GM21825 (cell line): ENCODE results near the gene SELPLG.
"Not testable (repeated sequence)": the region's sequence is repeated elsewhere in the genome, so short reads cannot be mapped to it uniquely, and the experiment has no call there.

Source experiments
- ATAC-seq: cut with Tn5 transposase; IDR thresholded peaks from one replicate; pipeline ENCODE4 v1.9.1; 2021; ENCODE audit warnings: mild to moderate bottlenecking, moderate library complexity; ENCODE audit not compliant: unreplicated experiment

SELPLG gene

DNA sequence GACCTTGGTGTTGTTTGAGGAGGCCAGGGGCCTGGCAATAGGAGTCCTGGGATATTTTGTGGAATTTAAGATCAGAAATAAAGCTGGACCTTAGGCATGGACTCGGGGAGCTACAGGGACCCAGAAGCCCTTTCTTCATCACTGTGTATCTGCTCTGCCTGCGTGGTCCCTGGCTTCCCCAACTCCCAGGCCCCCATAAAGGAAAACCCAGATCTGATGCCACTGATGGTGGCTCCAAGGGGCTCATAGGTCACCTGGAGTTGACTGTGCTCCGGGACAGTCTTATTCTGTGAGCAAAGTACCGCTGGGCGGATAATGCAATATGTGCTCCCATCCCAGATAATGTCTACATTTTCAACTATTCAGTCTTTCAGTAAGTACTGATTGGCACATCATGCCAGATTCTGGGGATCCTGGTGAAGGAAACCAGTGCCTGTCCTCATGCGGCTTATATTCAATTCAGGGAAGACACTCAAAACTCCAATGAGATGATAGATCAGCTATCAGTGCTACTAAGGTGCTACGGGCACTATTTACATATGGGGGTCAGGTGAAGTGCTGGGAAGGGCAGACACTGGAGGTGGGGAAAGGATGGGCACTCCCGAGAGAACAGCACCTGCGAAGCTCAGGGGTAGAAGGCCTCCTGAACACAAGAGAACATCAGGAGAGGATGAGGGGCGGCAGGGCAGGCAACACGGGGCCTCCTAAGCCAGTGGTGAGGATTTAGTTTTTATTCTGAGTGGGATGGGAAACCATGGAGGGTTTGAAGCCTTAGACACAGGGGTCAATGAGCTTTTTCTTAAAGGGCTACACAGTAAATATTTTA, 5.5 kb upstream of the SELPLG start:
- no peak for ATAC-seq

DNA sequence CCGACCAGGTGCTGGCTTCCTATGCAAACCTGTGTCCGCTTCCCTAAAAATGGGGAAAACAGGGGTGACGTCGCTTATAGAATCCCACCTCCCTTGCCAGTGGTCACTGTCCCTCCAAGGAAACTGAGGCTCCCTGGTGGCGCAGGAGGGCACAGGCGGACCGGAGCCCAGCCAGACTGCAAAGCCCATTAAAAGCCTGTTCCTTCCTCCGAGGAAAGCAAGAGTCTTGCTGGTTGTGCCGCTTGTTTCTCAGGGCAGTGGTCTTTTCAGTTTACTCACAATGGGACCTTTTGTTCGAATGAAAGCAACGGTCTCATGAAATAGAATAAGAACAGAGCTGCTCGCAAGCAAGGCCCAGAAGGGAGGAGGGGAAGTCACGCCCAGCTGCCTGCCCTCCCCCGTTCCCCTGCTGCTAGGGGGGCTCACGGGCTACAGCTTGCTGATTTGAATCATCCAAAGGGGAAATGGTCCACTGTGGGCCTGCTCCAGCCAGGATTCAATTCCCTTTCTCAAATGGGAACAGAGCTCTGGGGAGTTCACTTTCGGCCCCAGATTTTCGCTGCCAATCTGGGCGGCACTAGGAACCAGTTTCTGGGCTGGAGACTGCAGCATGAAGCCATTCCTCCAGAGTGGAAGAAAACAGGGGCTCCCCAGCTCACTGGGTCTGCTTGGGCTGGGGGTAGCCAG, 4.6 kb upstream of the SELPLG start:
- no peak for ATAC-seq

DNA sequence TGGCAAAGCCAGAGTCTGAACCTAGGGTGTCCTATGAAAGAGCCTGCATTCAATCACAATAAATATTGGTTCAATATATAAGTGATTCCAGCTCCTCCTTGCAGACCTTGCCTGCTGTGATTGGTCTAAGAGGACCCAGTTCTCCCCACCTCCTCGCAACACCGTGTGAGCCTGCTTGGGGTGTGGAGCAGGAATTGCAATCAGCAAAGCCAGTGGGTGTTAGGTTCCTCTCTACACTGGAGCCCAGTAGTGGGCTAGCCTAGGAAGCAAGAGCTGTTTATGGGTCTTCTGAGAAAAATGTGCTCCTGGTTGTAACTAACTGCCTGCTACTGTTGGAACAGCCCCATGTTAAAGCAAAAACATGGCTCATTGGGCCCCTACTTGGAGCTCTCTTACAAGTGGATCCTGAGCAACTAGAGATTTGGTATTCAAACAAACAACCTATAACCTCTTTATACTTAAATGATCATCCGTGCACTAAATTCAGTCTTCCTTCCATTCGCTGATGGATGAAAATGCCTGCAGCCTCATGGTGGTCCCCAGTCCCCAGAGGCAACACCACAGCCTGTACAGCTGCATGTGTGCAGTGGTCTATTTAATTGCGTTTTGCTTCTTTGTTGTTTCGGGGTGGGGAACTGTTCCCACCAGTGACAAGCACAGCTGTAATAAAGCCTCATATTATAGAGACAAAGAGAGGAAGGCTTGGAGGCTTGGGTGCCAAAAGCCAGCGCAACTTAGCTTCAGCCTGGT, 3.7 kb upstream of the SELPLG start:
- no peak for ATAC-seq

DNA sequence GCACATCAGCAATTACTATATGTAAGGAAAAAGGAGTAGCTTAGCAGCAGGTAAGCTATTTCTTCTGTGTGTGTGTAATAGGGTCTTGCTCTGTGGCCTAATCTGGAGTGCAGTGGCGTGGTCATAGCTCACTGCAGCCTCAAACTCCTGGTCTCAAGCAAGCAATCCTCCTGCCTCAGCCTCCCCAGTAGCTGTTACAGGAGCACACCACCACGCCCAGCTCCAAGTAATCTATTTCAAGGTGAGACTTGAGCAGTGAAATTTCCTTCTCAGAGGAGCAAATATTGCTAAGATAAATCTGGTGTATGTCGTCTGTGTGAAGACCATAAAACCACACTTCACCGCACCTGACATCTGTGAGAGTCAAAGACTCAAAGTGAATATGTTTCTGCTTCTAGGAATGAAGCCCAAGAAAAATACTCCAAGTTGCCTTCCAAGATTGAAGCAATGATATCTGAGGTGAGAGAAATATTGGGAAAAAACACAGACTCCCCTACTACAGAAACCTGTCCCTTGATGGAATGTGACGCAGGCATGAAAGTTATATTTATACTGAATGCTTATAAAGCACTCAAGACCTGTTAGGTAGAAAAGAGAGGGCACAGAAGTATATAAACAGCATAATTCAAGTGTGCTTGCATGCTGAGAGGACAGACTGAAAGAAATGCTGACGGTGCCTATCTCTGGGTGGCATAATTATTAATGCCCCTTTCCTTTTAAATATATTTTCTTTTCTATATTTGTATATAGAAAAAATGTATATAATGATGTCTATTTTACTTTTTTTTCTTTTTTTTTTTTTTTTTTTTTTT, 2.5 kb upstream of the SELPLG start:
- ATAC-seq, result no peak

DNA sequence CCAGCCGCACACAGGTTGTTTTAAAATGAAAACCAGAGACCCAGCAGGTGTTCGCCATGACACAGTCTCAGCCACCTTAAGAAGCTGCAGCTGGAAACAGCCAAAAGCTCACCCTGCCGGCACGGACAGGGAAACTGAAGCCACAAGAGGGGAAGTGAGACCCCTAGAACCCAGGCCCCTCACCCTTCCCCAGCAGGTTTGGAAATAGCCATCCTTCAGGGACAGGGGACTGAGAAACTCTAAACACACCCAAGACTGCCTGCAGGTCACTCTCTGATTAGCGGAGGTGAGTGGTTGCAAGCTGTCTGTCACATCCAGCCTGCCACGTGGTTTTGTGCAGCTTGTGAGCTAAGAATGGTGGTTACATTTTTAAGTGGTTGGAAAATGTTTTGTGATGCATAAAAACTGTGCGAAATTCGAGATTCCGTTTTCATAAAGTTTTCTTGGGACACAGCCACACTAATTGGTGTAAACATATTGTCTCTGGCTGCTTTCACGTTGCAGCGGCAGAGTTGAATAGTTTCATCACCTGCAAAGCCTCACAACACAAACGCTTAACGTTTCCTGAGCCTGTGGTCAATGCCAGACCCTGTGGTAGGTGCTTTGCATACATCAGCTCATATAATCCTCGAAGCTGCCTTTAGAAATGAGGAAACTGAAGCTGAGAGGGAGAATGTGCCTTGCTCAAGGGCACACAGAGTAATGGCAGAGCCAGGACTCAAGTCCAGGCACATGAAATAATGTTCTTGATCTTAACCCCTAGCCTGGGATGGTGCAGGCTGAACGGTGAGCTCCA, 1.7 kb upstream of the SELPLG start:
- peak; percentile 50 for ATAC-seq

DNA sequence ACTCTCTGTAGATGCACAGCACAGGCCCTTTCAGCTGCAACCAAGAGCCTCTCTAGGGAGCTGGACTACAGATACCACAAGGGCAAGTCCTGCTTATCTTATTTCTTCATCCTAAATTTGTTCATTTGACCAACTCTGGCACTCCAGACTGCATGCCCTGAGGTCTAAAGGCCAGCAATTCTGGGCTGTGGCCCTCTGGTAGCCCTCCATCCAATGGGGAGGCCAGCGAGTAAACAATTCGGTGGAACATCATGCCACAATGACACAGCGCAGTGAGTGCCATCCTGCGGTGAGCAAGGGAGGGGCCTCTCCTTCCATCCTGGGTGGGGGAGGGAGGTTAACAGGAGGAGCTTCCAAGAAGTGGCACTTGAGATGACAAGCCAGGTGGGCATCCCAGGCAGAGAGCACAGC, 652 bp upstream of the SELPLG start:
- no peak for ATAC-seq

DNA sequence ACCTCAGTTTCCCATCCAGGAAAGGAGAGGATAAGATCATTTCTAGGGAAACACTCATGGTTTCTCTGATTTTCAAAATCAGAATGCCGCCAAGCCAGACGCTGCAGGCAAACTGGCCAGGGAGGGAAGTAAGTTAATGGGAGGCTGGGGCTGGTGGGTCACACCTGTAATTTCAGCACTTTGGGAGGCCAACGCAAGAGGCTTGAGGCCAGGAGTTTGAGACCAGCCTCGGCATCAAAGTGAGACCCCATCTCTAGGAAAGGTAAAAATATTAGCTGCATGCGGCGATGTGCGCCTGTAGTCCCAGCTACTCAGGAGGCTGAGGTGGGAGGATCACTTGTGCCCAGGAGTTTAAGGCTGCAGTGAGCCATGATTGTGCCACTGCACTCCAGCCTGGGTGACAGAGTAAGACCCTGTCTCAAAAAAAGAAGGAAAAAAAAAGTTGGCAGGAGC, 587 bp downstream of the SELPLG start:
- no peak for ATAC-seq

DNA sequence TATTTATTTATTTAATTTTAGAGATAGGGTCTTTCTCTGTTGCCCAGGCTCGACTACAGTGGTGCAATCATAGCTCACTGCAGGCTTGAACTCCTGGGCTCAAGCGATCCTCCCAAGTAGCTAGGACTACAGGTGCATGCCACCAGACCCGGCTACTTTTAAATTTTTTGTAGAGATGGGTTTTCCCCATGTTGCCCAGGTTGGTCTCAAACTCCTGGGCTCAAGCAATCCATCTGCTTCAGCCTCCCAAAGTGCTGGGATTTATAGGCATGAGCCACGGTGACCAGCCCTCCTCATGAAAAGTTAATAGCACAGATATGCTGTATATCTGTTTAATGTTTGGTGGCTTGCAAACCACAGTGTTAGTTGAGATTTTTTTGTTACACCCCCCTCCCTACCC, 2.4 kb downstream of the SELPLG start:
- ATAC-seq, result not testable (repeated sequence)

DNA sequence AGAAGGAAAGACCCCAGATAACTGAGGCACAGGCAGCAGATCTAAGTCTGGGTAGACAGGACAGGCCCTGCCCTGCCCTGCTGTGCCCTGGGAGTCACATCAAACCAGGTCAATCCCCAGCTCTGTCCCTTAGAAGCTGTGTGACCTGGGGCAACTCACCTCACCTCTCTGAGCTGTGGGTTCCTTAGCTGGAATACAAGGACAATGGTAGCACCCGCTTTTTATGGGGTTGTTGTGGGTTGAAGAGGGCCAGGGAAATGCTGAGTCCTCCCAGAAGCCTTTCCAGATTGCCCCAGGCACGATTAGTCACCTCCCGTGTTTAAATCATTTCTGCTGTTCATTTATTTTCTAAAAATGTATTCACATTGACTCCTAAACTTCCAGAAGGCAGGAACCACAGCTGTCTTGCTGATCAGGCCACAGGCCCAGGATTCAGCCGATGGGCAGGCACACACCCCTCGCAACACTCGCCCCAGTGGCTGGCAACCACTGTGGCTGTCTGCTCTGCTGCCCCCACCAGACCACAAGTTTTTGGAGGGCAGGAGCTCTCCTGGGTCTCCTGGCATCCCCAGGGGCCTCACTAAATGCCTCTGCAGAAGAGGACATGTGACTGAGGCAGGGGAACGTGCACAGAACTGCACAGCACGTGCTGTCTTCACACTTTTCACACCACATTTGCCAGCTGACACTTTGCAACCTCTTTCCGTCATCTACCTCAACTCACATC, 3.0 kb downstream of the SELPLG start:
- no peak for ATAC-seq

DNA sequence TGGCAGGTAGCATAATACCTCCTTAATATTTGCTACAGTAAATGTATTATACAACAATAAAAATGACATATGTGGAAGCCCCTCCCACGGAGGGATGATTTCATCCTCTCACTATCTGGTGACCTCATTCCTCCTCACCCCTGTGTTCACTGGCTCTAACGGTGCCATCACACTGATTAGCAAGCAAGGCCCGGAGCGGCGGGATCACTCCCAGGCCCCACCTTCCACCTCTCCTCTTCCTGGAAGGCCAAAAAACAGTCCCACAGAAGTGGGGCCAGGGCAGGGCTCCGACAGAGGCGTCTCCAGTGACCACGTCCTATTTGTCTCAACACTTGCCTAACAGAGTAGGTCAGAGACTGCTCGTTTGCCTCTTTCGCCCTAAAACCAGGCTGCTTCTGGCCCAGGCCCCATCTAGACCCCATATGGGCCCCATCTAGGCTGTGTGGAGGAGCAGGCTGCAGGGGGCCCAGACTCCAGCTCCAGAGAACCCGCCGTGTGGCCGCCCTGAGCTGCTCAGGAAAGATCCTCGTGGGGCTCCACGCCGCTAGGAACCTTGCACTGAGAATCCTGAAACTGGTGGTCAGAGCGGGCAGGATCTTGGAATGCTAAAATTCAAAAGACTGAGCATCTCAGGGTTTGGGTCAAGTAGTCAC, 3.7 kb downstream of the SELPLG start:
- ATAC-seq, result no peak

DNA sequence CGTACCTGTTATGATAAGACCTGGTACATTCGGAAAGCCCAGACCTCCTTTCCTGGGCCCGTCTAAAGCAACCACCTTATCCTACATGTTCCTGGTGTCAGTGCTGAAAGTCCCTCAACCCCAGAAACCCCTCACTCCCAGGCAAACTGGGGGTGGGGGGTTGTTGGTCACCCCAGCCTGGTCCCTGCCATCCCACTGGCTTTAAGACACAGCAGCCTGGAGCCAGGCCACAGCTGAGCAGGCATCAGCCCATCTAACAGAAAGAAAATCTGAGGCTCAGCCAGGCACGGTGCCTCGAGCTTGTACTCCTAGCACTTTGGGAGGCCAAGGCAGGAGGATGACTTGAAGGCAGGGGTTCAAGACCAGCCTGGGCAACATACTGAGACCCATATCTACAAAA, 4.5 kb downstream of the SELPLG start:
- ATAC-seq, result no peak

DNA sequence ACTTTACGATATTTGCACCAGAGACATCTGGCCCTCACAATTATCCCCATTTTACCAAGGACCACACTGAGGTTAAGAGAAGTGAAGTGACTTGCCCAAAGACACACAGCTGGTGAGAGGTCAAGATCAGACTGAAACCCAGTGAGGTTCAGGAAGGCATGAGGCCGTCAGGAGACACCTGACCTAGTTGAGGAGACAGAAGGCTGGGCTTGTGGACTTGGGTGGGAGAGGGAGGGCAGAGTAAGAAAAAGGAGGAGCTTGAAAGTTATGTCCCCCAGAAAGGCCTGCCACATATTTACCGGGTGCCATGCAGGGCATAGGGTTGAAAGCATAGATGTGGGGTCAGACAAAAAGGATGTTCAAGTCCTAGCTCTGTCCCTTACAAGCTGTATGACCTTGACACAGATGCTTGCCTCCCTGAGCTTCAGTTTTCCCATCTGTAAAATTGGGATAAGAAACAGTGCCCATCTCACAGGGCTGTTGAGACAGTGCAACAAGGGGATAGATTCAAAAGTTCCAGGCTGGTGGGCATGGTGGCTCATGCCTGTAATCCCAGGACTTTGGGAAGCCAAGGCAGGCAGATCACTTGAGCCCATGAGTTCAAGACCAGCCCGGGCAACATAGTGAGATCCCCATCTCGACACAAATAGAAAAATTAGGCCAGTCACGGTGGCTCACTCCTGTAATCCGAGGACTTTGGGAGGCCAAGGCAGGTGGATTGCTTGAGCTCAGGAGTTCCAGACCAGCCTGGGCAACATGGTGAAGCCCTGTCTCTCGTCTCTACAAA, 6.4 kb downstream of the SELPLG start:
- no peak for ATAC-seq

DNA sequence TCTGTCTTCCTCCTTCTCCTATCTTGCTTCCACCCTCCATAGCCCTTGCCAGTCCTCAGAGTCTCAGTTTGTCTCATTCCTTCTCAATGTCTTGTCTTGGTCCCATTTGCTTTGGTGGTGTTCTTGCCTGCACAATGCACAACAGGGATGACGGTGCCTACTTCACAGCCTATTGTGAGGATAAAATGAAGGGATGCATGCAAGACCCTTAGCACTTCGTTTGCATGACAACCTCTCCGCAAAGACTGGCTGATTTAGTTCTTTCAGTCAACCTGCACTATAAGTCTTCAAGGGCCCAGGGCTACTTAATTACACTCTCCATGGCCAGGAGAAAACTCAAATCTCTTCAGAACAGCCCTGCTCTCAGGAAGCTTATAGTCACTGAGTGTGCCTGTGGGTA, 8.5 kb downstream of the SELPLG start:
- ATAC-seq, result no peak

DNA sequence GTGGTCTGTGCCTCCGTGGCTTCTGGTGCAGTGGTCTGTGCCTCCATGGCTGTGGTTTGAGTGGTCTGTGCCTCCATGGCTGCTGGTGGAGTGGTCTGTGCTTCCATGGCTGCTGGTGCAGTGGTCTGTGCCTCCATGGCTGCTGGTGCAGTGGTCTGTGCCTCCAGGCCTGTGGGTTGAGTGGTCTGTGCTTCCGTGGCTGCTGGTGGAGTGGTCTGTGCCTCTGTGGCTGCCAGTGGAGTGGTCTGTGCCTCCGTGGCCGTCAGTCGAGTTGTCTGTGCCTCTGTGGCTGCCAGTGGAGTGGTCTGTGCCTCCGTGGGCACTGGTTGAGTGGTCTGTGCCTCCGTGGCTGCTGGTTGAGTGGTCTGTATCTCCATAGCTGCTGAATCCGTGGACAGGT, 10.1 kb downstream of the SELPLG start:
- ATAC-seq, result no peak

DNA sequence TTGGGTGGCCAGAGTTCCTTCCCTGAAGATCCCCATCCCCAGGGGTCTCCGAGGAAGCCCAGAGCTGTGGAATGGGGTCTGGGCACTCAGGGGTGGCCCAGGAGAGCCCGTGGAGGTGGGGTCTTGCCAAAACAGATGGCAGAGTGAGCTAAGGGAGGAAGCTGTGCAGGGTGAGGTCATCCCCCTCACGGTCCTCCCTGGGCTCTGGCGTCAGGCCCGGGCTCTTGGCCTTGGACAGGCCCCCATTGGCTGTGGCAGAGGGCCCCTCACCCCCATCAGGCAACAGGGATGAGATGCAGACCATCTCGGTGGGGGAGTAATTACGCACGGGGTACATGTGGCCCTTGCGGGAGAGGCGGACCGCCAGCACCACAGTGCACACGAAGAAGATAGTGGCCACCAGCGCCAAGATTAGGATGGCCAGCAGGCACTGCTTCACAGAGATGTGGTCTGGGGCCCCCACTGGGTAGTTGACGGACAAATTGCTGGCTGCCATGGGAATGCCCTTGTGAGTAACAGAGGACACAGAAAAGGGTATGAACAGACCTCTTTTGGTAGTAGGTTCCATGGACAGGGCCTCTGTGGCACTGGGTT, 10.7 kb downstream of the SELPLG start:
- ATAC-seq, result no peak

DNA sequence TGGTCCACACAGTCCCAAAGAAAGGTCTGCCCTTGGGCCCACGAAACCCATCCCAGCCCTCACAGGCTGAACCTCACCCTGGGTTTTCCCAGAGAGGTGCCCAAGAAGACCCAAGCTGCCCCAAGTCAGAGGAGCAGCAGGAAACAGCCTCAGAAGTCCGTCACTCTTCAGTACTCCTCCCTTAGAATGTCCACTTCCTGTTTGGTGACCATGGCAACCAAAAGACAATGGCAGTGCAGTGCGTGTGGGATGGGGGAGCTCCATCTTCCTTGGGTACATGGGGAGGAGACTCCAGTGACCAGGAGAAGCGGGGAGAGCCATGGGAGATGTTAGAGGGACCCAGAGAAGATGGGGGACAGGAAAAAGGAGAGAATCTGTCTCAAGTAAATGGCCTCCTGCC, 11.3 kb downstream of the SELPLG start:
- no peak for ATAC-seq

DNA sequence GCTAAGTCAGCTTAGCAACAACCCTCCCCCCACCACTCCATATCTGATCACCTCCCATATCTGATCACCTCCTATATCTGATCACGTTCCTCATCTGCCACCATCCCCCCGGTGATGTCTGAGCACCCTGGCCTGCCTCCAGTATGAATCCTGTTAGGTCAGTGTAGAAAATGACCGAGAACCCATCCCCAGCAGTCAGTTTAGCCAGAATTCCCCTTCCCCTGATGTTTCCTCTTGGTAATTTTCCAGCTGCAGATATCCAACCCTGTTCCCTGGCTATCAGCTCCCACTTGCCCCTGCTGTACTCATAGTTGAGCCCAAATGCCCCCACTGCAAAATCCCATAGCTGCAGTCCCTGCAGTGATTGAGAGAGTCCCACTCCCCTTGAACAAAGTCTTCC, 12.5 kb downstream of the SELPLG start:
- no peak for ATAC-seq
